Neuronal stem cell (in vitro differentiated cells): Measurements from ENCODE around the gene PROM2.
A peak's percentile ranks its signal among the peaks of the same experiment; 100 is the strongest.

Source experiments
- DNase-seq: peaks from one replicate; pipeline ENCODE4 v3.0.0-alpha.2; 2013; ENCODE audit warnings: low spot score
- H2AFZ ChIP-seq: one replicate; pipeline ENCODE4 v1.6.1; 2013; ENCODE audit warnings: mild to moderate bottlenecking, low read length, inconsistent platforms
- H2AK5ac ChIP-seq: 2 replicates; pipeline ENCODE4 v1.6.1; 2013; ENCODE audit warnings: low read depth, mild to moderate bottlenecking, inconsistent platforms, low read length, moderate library complexity, mixed read lengths
- H2BK120ac ChIP-seq: 2 replicates; pipeline ENCODE4 v1.6.1; 2013; ENCODE audit warnings: low read depth, mild to moderate bottlenecking, inconsistent platforms, low read length, moderate library complexity, mixed read lengths
- H2BK12ac ChIP-seq: one replicate; pipeline ENCODE4 v1.6.1; 2013; ENCODE audit warnings: low read length, inconsistent platforms
- H2BK15ac ChIP-seq: 2 replicates; pipeline ENCODE4 v1.6.1; 2013; ENCODE audit warnings: mild to moderate bottlenecking, low read length, inconsistent platforms, mixed read lengths
- H2BK5ac ChIP-seq: one replicate; pipeline ENCODE4 v1.6.1; 2013; ENCODE audit warnings: inconsistent platforms, mild to moderate bottlenecking, low read length, moderate library complexity
- H3K14ac ChIP-seq: one replicate; pipeline ENCODE4 v1.6.1; 2013; ENCODE audit warnings: low read length, inconsistent platforms
- H3K18ac ChIP-seq: 2 replicates; pipeline ENCODE4 v1.6.1; 2013; ENCODE audit warnings: low read length, inconsistent platforms
- H3K23ac ChIP-seq: 2 replicates; pipeline ENCODE4 v1.6.1; 2013; ENCODE audit warnings: low read depth, mild to moderate bottlenecking, mixed read lengths, low read length, inconsistent platforms; ENCODE audit not compliant: poor library complexity
- H3K27ac ChIP-seq: replicated peaks from 3 replicates; pipeline ENCODE4 v1.5.1; 2013; ENCODE audit warnings: low read length, inconsistent platforms
- H3K27me3 ChIP-seq, 3 experiments: 2 replicates each; pipeline ENCODE4 v1.6.1; 2013; ENCODE audit warnings: low read length in 3 of 3, mild to moderate bottlenecking in 2 of 3, inconsistent platforms in 1 of 3, low read depth in 1 of 3, mixed read lengths in 1 of 3, moderate library complexity in 1 of 3; ENCODE audit not compliant: control insufficient read depth in 3 of 3, insufficient read depth in 3 of 3
- H3K36me3 ChIP-seq, 2 donors: replicated peaks in 1 of 2; 2 replicates each; pipeline ENCODE4 v1.6.1; 2013; ENCODE audit warnings: low read length in 2 of 2; ENCODE audit not compliant: control insufficient read depth in 2 of 2, insufficient read depth in 2 of 2
- H3K4ac ChIP-seq: 2 replicates; pipeline ENCODE4 v1.6.1; 2013; ENCODE audit warnings: inconsistent platforms, mild to moderate bottlenecking, low read length, moderate library complexity
- H3K4me1 ChIP-seq, 2 donors: 1 replicate in 1 of 2; 2 replicates in 1 of 2; pipeline ENCODE4 v1.6.1; 2013; ENCODE audit warnings: low read length in 2 of 2, low read depth in 1 of 2; ENCODE audit not compliant: control insufficient read depth in 2 of 2, insufficient read depth in 1 of 2
- H3K4me2 ChIP-seq: one replicate; pipeline ENCODE4 v1.6.1; 2013; ENCODE audit warnings: mild to moderate bottlenecking, low read length, inconsistent platforms; ENCODE audit not compliant: insufficient read depth, poor library complexity, severe bottlenecking
- H3K4me3 ChIP-seq, 2 donors: 2 replicates each; pipeline ENCODE4 v1.5.1; 2013; ENCODE audit warnings: low read length in 2 of 2, mild to moderate bottlenecking in 2 of 2, inconsistent platforms in 1 of 2, moderate library complexity in 1 of 2
- H3K79me1 ChIP-seq: one replicate; pipeline ENCODE4 v1.6.1; 2013; ENCODE audit warnings: low read depth, mild to moderate bottlenecking, inconsistent platforms, low read length, moderate library complexity
- H3K9ac ChIP-seq: one replicate; pipeline ENCODE4 v1.6.1; 2013; ENCODE audit warnings: mild to moderate bottlenecking, low read depth, low read length, inconsistent platforms; ENCODE audit not compliant: poor library complexity
- H3K9me3 ChIP-seq, 2 donors: replicated peaks in 1 of 2; 2 replicates each; pipeline versions ENCODE3 to v1.6.1; 2013; ENCODE audit warnings: low read length in 2 of 2, mild to moderate bottlenecking in 2 of 2, inconsistent platforms in 1 of 2, low read depth in 1 of 2, mixed read lengths in 1 of 2, moderate library complexity in 1 of 2; ENCODE audit not compliant: control insufficient read depth in 2 of 2, insufficient read depth in 1 of 2
- H4K8ac ChIP-seq: one replicate; pipeline ENCODE4 v1.6.1; 2013; ENCODE audit warnings: low read depth, mild to moderate bottlenecking, inconsistent platforms, low read length, moderate library complexity
- H4K91ac ChIP-seq: one replicate; pipeline ENCODE4 v1.6.1; 2013; ENCODE audit warnings: low read length, low read depth, mild to moderate bottlenecking, inconsistent platforms; ENCODE audit not compliant: poor library complexity
- WGBS, 2 donors: extraction: QIAGEN DNeasy Blood & Tissue Kit; methylation state at CpG; one replicate each; pipeline ENCODE4 v1.1.7; 2013; ENCODE audit warnings: missing lambda C conversion rate in 2 of 2, mixed read lengths in 1 of 2; ENCODE audit not compliant: insufficient read length in 2 of 2, insufficient replicate concordance in 1 of 2; ENCODE audit errors: extremely low coverage in 2 of 2; 5-methylcytosine and 5-hydroxymethylcytosine counted together

Gene PROM2

DNA sequence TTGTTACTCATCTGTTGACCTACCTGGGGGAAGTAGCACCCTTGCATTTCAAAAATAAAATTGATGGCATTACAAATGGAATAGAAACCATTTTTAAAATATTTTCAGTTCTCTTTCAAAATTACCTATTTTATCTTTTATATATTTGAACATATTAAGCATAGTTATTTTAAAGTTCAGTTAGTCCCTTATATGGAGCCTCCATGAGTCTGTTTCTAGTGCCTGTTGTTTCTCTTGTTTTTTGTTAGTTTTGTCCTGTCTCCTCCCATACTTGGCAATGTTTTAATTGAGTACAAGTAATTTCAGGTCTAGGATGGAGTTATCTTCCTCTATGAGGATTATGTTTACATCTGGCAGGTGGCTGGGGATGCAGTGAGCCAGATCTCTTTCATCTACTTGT is 17.0 kb downstream of the PROM2 start:
- Histone ChIP-seq H3K27me3 (no peaks in the 10 kb centered on the region), H3K14ac (no peak overlapping the region), H3K9ac (no peak overlapping the region), H2BK120ac (no peak overlapping the region), H2BK12ac (no peak overlapping the region), H3K18ac (no peak overlapping the region), H2AFZ (no peak overlapping the region), H3K4me2 (no peak overlapping the region), H3K27ac (no peak overlapping the region), H2AK5ac (no peak overlapping the region), H3K9me3 (peaks cover 4 to 10% of the 10 kb centered on the region in 2 donors), H3K4me1 (peaks cover 0 to 7% of the 10 kb centered on the region in 2 donors), H2BK15ac (no peak overlapping the region), H4K91ac (no peak overlapping the region), H3K79me1 (no peaks in the 10 kb centered on the region), H3K4ac (no peak overlapping the region), H2BK5ac (no peak overlapping the region), H4K8ac (no peak overlapping the region), H3K23ac (no peak overlapping the region), H3K4me3 (no peak overlapping the region), H3K36me3 (no peaks in the 10 kb centered on the region)
- no peak for DNase-seq

DNA sequence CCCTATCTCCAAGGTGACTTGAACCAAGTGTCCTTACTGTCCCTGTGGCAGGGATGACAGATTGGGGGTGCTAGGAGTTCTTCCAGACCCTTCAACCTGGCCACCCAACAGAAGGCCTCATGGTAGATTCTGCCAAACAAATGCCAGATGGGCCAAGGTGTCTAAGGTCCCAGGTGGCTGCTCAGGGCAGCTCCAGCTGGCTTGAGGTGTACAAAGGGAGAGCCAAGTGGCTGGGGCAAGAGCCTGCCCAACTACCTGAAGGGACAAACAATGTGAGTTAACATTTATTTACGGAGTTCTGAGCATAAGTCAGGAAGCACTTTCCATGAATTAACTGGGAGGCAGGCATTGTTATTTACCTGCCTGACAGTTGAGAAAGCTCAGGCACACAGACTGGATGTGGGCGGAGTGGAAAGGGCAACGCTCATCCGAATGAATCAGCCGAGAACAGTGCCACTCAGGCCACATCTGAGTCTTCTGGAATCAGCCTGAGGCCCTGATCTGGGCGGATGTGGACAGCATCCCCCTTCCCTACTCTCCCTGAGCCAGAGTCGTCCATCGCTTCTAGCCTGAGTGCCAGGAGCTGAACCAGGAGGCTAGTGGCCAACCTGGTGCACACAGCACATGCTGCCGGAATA is 18.5 kb downstream of the PROM2 start:
- Histone ChIP-seq H4K91ac (no peak overlapping the region), H2AFZ (no peak overlapping the region), H3K4me1 (peaks cover 4 to 16% of the 10 kb centered on the region in 2 donors), H2BK120ac (no peak overlapping the region), H3K14ac (no peak overlapping the region), H3K27ac (no peak overlapping the region), H3K79me1 (no peaks in the 10 kb centered on the region), H3K36me3 (no peaks in the 10 kb centered on the region), H3K4ac (no peak overlapping the region), H3K27me3 (peaks cover 0 to 2% (median 0%) of the 10 kb centered on the region in 3 experiments), H3K9me3 (peaks cover 4 to 10% of the 10 kb centered on the region in 2 donors), H2BK15ac (no peak overlapping the region), H4K8ac (no peak overlapping the region), H2AK5ac (peak overlapping the region; percentile 30), H3K18ac (peak overlapping the region; percentile 35), H3K4me2 (no peak overlapping the region), H2BK5ac (peak overlapping the region; percentile 54), H3K9ac (no peak overlapping the region), H3K23ac (peak overlapping the region; percentile 19), H3K4me3 (no peak overlapping the region), H2BK12ac (no peak overlapping the region)
- no peak for DNase-seq
- WGBS, 2 donors = no CpG with 5 or more reads among the region's 9 CpGs

DNA sequence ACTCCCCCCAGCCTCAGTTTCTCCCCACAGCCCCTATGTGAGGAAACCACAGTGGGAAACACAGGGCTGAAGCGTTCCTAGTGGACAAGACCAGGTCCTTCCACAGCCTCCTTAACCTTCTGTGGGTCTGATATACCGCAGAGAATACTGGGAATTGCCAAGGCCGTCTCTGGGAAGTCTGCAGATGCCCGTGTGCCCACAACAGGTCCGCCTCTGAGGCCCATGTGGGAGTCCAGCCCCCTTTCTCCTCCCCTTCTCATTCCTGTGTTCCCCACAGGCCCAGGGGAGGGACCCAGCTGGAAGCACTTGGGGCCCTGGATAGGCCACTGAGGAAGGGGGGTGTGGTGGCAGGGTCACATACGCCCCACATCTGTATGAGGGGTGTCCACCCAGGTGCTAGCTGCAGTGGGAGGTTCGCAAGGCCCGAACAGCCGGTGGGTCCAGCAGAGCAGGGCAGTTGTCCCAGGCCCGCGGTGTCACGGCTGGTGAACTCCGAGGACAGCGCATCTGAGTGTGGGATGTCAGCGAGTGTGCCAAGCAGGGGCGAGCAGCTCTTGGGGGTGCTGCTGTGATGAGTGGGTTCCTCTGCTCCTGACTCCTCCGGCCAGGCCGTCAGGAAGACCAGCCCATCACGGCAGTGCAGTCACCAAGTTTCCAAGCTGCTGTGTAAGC is 20.5 kb downstream of the PROM2 start:
- Histone ChIP-seq H3K27ac (no peak overlapping the region), H2BK120ac (no peak overlapping the region), H3K4me3 (no peak overlapping the region), H2AFZ (no peak overlapping the region), H3K18ac (peak overlapping the region; percentile 84), H3K4me2 (no peak overlapping the region), H2BK12ac (no peak overlapping the region), H4K91ac (no peak overlapping the region), H3K79me1 (no peaks in the 10 kb centered on the region), H2BK15ac (peak overlapping the region; percentile 63), H3K9ac (no peak overlapping the region), H3K27me3 (peaks cover 0 to 20% (median 0%) of the 10 kb centered on the region in 3 experiments), H3K4ac (no peak overlapping the region), H4K8ac (no peak overlapping the region), H2BK5ac (no peak overlapping the region), H3K36me3 (no peaks in the 10 kb centered on the region), H3K14ac (no peak overlapping the region), H3K9me3 (peaks cover 4 to 10% of the 10 kb centered on the region in 2 donors), H3K23ac (no peak overlapping the region), H2AK5ac (peak overlapping the region; percentile 74), H3K4me1 (peaks cover 5 to 17% of the 10 kb centered on the region in 2 donors)
- DNase-seq = no peak
- no CpG with 5 or more reads among the region's 19 CpGs for WGBS, 2 donors

DNA sequence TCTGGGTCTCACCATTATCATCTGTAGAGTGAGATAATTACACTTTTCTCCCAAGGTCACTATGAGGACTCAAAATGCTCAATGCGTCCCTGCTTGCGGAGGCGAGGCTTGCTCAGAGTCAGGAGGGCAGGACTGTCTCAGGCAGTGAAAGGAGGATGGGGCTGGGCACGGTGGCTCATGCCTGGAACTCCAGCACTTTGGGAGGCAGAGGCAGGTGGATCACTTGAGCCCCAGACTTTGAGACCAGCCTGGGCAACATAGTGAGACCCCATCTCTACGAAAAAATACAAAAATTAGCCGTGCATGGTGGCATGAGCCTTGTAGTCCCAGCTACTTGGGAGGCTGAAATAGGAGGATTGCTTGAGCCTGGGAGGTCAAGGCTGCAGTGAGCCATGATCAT is 21.1 kb downstream of the PROM2 start:
- no peaks in the 10 kb centered on the region for H3K36me3 ChIP-seq
- H3K79me1 ChIP-seq = no peaks in the 10 kb centered on the region
- peaks cover 4 to 8% of the 10 kb centered on the region in 2 donors for H3K9me3 ChIP-seq
- no peak for DNase-seq
- no peak overlapping the region for H2BK15ac ChIP-seq
- H3K4me2 ChIP-seq = no peak overlapping the region
- H3K18ac ChIP-seq = peak overlapping the region; percentile 81
- H2BK12ac ChIP-seq = no peak overlapping the region
- H3K9ac ChIP-seq = no peak overlapping the region
- H2BK5ac ChIP-seq = no peak overlapping the region
- no peak overlapping the region for H4K91ac ChIP-seq
- peaks cover 5 to 17% of the 10 kb centered on the region in 2 donors for H3K4me1 ChIP-seq
- no peak overlapping the region for H3K4me3 ChIP-seq
- no peak overlapping the region for H2AK5ac ChIP-seq
- H3K4ac ChIP-seq = no peak overlapping the region
- no peak overlapping the region for H3K23ac ChIP-seq
- H3K14ac ChIP-seq = no peak overlapping the region
- H2BK120ac ChIP-seq = no peak overlapping the region
- no CpG with 5 or more reads among the region's 6 CpGs for WGBS, 2 donors
- no peak overlapping the region for H4K8ac ChIP-seq
- H3K27ac ChIP-seq = no peak overlapping the region
- peaks cover 0 to 24% (median 0%) of the 10 kb centered on the region in 3 experiments for H3K27me3 ChIP-seq
- no peak overlapping the region for H2AFZ ChIP-seq
